Ishikawa (cell line): ENCODE results near the gene KRT81.

Experiments
- CEBPB ChIP-seq: IDR thresholded peaks from 2 replicates; pipeline ENCODE4 v1.6.1; 2012
- CREB1 ChIP-seq: IDR thresholded peaks from 2 replicates; pipeline ENCODE4 v1.6.1; 2012; ENCODE audit warnings: low read depth
- EGR1 ChIP-seq: IDR thresholded peaks from 2 replicates; pipeline ENCODE4 v1.6.1; 2012
- EP300 ChIP-seq: IDR thresholded peaks from 2 replicates; pipeline ENCODE4 v1.6.1; 2012; ENCODE audit warnings: borderline replicate concordance
- FOXM1 ChIP-seq: IDR thresholded peaks from 2 replicates; pipeline ENCODE4 v1.6.1; 2012; ENCODE audit warnings: low read depth, borderline replicate concordance
- MAX ChIP-seq: IDR thresholded peaks from 2 replicates; pipeline ENCODE4 v1.6.1; 2012
- NFIC ChIP-seq: IDR thresholded peaks from 2 replicates; pipeline ENCODE4 v1.6.1; 2012
- RAD21 ChIP-seq: IDR thresholded peaks from 2 replicates; pipeline ENCODE4 v1.6.1; 2012; ENCODE audit warnings: low read depth
- REST ChIP-seq: IDR thresholded peaks from 2 replicates; pipeline ENCODE4 v1.6.1; 2012; ENCODE audit warnings: low read depth, mild to moderate bottlenecking
- TAF1 ChIP-seq: IDR thresholded peaks from 2 replicates; pipeline ENCODE4 v1.6.1; 2012; ENCODE audit warnings: low read depth, mild to moderate bottlenecking
- TCF12 ChIP-seq: IDR thresholded peaks from 2 replicates; pipeline ENCODE4 v1.6.1; 2012; ENCODE audit warnings: low read depth
- TEAD4 ChIP-seq: IDR thresholded peaks from 2 replicates; pipeline ENCODE4 v1.6.1; 2012
- USF1 ChIP-seq: IDR thresholded peaks from 2 replicates; pipeline ENCODE4 v1.6.1; 2012
- YY1 ChIP-seq: IDR thresholded peaks from 2 replicates; pipeline ENCODE4 v1.6.1; 2012; ENCODE audit warnings: low read depth
- ZBTB7A ChIP-seq: IDR thresholded peaks from 2 replicates; pipeline ENCODE4 v1.6.1; 2012; ENCODE audit warnings: low read depth

KRT81 gene

GRCh38 chr12:52247622-52248540 lies 43.5 kb downstream of the KRT81 start:
- TF ChIP-seq USF1 (no peak), CEBPB (0 out of 2 replicates have a peak, but pooled peaks have one; percentile 1)

GRCh38 chr12:52246720-52247621 lies 44.4 kb downstream of the KRT81 start:
- TF ChIP-seq CEBPB, result peak; percentile 59
- no peak for TF ChIP-seq CREB1
- peak; percentile 99 for TF ChIP-seq TCF12
- TF ChIP-seq FOXM1, result peak; percentile 88; the same call in 1 of the 2 replicates
- TF ChIP-seq EGR1, result 0 out of 2 replicates have a peak, but pooled peaks have one; percentile 30
- peak; percentile 49; the same call in 1 of the 2 replicates for TF ChIP-seq YY1
- TF ChIP-seq ZBTB7A, result peak; percentile 89
- no peak; the same call in 1 of the 2 replicates for TF ChIP-seq USF1
- peak; percentile 61 for TF ChIP-seq MAX
- peak; percentile 32; the same call in 1 of the 2 replicates for TF ChIP-seq RAD21
- peak; percentile 74 for TF ChIP-seq TEAD4
- peak; percentile 95 for TF ChIP-seq EP300
- TF ChIP-seq NFIC, result peak; percentile 90
- peak; percentile 48; the same call in 1 of the 2 replicates for TF ChIP-seq TAF1
- no peak for TF ChIP-seq REST

GRCh38 chr12:52245962-52246569 lies 45.3 kb downstream of the KRT81 start:
- TF ChIP-seq EGR1 (no peak), CREB1 (no peak), RAD21 (no peak), ZBTB7A (no peak), TEAD4 (no peak), FOXM1 (no peak), NFIC (no peak)

- TF ChIP-seq RAD21, result no peak
Observed at GRCh38 chr12:52245259-52245961, 45.9 kb downstream of the KRT81 start.

- TF ChIP-seq YY1 (no peak), USF1 (no peak), RAD21 (peak; percentile 19; the same call in 1 of the 2 replicates)
Observed at GRCh38 chr12:52244615-52244994, 46.7 kb downstream of the KRT81 start.

GRCh38 chr12:52243856-52244614 lies 47.3 kb downstream of the KRT81 start:
- peak; percentile 97 for TF ChIP-seq TCF12
- peak; percentile 62 for TF ChIP-seq EGR1
- no peak; the same call in 1 of the 2 replicates for TF ChIP-seq USF1
- TF ChIP-seq REST, result peak; percentile 6; the same call in 1 of the 2 replicates
- no peak for TF ChIP-seq CREB1
- TF ChIP-seq TAF1, result peak; percentile 35
- TF ChIP-seq EP300, result peak; percentile 97
- peak; percentile 98 for TF ChIP-seq NFIC
- TF ChIP-seq MAX, result peak; percentile 61
- no peak for TF ChIP-seq YY1
- TF ChIP-seq RAD21, result no peak; the same call in none of the 2 replicates
- TF ChIP-seq FOXM1, result peak; percentile 87
- TF ChIP-seq CEBPB, result peak; percentile 64
- TF ChIP-seq TEAD4, result peak; percentile 77
- peak; percentile 97 for TF ChIP-seq ZBTB7A
